ENCODE results near the gene CPNE7. TPM values are rescaled to one million over a fixed set of nuclear protein-coding genes. Genes with fewer than 3 reads are reported as not detected.

CPNE7 gene
- total and polyA plus RNA-seq, 2 of the 8 experiments (the other 6 are each of a cell fraction or from before 2014, with no cell fraction given): 10.0 to 23.7 TPM

DNA sequence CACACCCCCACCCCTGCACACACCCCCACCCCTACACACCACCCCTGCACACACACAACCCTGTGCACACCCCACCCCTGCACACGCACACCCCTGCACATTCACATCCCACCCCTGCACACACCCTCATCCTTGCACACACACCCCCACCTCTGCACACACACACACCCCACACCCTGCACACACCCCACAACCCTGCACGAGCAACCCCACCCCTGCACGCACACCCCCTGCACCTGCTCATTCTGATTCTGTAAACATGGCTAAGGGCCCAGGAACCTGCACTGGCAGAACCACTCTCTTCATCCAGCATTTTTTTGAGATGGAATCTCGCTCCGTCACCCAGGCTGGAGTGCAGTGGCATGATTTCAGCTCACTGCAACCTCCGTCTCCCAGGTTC is 63.8 kb downstream of the CPNE7 start:
- FAIRE-seq: no peak
- no peaks in the 10 kb centered on the region for H3K9me3 ChIP-seq (ENCODE audit: insufficient read depth in 2 of 2, low read depth in 1 of 2, low read length in 1 of 2)
- no peak overlapping the region for H4K5ac ChIP-seq (ENCODE audit: insufficient read length, low read depth, low read length)
- H4K20me1 ChIP-seq (replicated peaks in 1 of 2; ENCODE audit: control insufficient read depth in 1 of 2, insufficient read depth in 2 of 2, low read length in 2 of 2): peaks cover 0 to 2% of the 10 kb centered on the region in 2 experiments
- H3K56ac ChIP-seq (replicated peaks; ENCODE audit: insufficient read length, low read depth, low read length): no peak overlapping the region
- no peak overlapping the region for H3K27ac ChIP-seq (ENCODE audit: low read depth, low read length)
- no peaks in the 10 kb centered on the region; a peak in 1 of 7 replicates for H3K27me3 ChIP-seq (replicated peaks in 1 of 4; ENCODE audit: control insufficient read depth in 3 of 4, extremely low read depth in 1 of 4, insufficient read depth in 3 of 4, low read length in 3 of 4)
- no peak overlapping the region for H2BK5ac ChIP-seq (ENCODE audit: low read depth, low read length)
- DNase-seq (ENCODE audit: low read depth in 1 of 2, low spot score in 2 of 2): no peak
- WGBS, 2 experiments (ENCODE audit: extremely low coverage in 1 of 2, insufficient coverage in 1 of 2, insufficient read length in 1 of 2, insufficient replicate concordance in 2 of 2, low coverage in 1 of 2, low lambda C conversion rate in 2 of 2, missing lambda C conversion rate in 1 of 2): 89% methylated on average over 6 of the region's 6 CpGs; no CpG with 5 or more reads in 1 of the 2 experiments
- H3K14ac ChIP-seq (ENCODE audit: insufficient read length): no peak overlapping the region
- H2AK5ac ChIP-seq (ENCODE audit: low read depth, low read length): no peak overlapping the region
- H2BK12ac ChIP-seq (ENCODE audit: low read depth, low read length): no peak overlapping the region
- H3K18ac ChIP-seq (ENCODE audit: extremely low read depth, low read length): no peak overlapping the region
- H4K8ac ChIP-seq (ENCODE audit: extremely low read depth, insufficient read depth, low read length): no peak overlapping the region
- no peak overlapping the region for H2BK15ac ChIP-seq (ENCODE audit: low read length)
- H3K4me2 ChIP-seq (ENCODE audit: insufficient read depth in 1 of 2, low read depth in 2 of 2, low read length in 2 of 2): no peak overlapping the region
- TF ChIP-seq POU5F1 (IDR thresholded peaks at IDR 0.05; ENCODE audit: low read depth, low read length) (no peak), CBX5 (IDR thresholded peaks at IDR 0.05; ENCODE audit: low read depth, low read length) (no peak), SRF (IDR thresholded peaks at IDR 0.05; ENCODE audit: low read depth, low read length) (no peak), KDM1A (IDR thresholded peaks at IDR 0.05; ENCODE audit: borderline replicate concordance, low read length) (no peak), RAD21 (IDR thresholded peaks at IDR 0.05 in 1 of 2, conservative IDR thresholded peaks at IDR 0.05 in 1 of 2; ENCODE audit: low read depth in 2 of 2, low read length in 2 of 2) (no peak), KDM4A (IDR thresholded peaks at IDR 0.05; ENCODE audit: low read depth, low read length, severe bottlenecking) (no peak), JUND (IDR thresholded peaks at IDR 0.05; ENCODE audit: low read length) (no peak)
- H2BK120ac ChIP-seq (replicated peaks; ENCODE audit: low read depth, low read length): no peak overlapping the region
- H2AFZ ChIP-seq (ENCODE audit: low read length): no peak overlapping the region
- H3K4me1 ChIP-seq (replicated peaks in 1 of 4; ENCODE audit: control insufficient read depth in 3 of 4, insufficient read depth in 4 of 4, low read length in 3 of 4): no peaks in the 10 kb centered on the region
- H4K91ac ChIP-seq (replicated peaks; ENCODE audit: insufficient read length, low read length): no peak overlapping the region
- no peaks in the 10 kb centered on the region for H3K79me2 ChIP-seq (ENCODE audit: control insufficient read depth in 1 of 2, insufficient read depth in 2 of 2, low read length in 2 of 2)
- no peak overlapping the region for H3K9ac ChIP-seq (replicated peaks in 1 of 4; ENCODE audit: extremely low read depth in 1 of 4, low read depth in 3 of 4, low read length in 3 of 4)
- no peaks in the 10 kb centered on the region for H3K36me3 ChIP-seq (ENCODE audit: control insufficient read depth in 2 of 4, insufficient read depth in 4 of 4, low read length in 3 of 4)
- H3K79me1 ChIP-seq (ENCODE audit: low read depth, low read length): no peaks in the 10 kb centered on the region
- CTCF ChIA-PET (ENCODE audit: partially characterized antibody): interaction anchor here (0.9 to 5.4 kb wide), 7 partner anchors 8 to 32 kb away, joined by 3 to 56 read pairs (median 7); partner anchors contain the start of gene DPEP1
- H3K4me3 ChIP-seq (ENCODE audit: extremely low read depth in 1 of 4, insufficient read depth in 2 of 4, low read depth in 3 of 4, low read length in 4 of 4): no peak overlapping the region
- POLR2A ChIA-PET (ENCODE audit: partially characterized antibody): interaction anchor here (0.8 to 1.1 kb wide), 2 partner anchors 10 to 14 kb away, joined by 3 read pairs; no protein-coding TSS in a partner anchor
- no peak overlapping the region for H2BK20ac ChIP-seq (ENCODE audit: low read length)
- no peak overlapping the region for H3K23ac ChIP-seq (ENCODE audit: insufficient read length)
- H3K23me2 ChIP-seq (ENCODE audit: low read depth, low read length): peaks cover 1% of the 10 kb centered on the region; the same call in 1 of the 2 replicates
- H3K4ac ChIP-seq (replicated peaks; ENCODE audit: insufficient read length, low read depth, low read length): no peak overlapping the region

Data from H1 (cell line).